ENCODE results near the gene PPP1R9B. TPM values are rescaled to one million over a fixed set of nuclear protein-coding genes. Genes with fewer than 3 reads are reported as not detected.

Gene PPP1R9B
- total and polyA plus RNA-seq, 2 donors (not counting 1 experiment from before 2014, with no cell fraction given): 80.7 to 220 TPM

GRCh38 chr17:50117202-50118051 lies 33.0 kb downstream of the PPP1R9B start:
- Histone ChIP-seq H2AFZ (ENCODE audit: insufficient read depth, low read depth, low read length, poor library complexity, severe bottlenecking) (peak overlapping the region; percentile 57), H3K4me3 (ENCODE audit: control extremely low read depth in 1 of 5, extremely low read depth in 1 of 5, insufficient read depth in 1 of 5, low read depth in 2 of 5, low read length in 4 of 5) (peak overlapping the region in 3 of 5 experiments; percentile 20 to 40 (median 25)), H3K36me3 (replicated peaks in 1 of 2; ENCODE audit: control extremely low read depth in 1 of 2, control insufficient read depth in 1 of 2, extremely low read depth in 1 of 2, insufficient read depth in 2 of 2, low read length in 1 of 2) (no peaks in the 10 kb centered on the region), H3K9ac (ENCODE audit: low read length) (peak overlapping the region; percentile 45), H3K27me3 (replicated peaks in 1 of 4; ENCODE audit: control extremely low read depth in 1 of 4, control insufficient read depth in 3 of 4, insufficient read depth in 4 of 4, low read length in 3 of 4) (peaks cover 0 to 47% (median 16%) of the 10 kb centered on the region in 4 experiments), H3K79me2 (ENCODE audit: control insufficient read depth, insufficient read depth, low read length) (no peaks in the 10 kb centered on the region), H3K27ac (ENCODE audit: low read length in 2 of 2) (no peak overlapping the region), H3K4me2 (replicated peaks; ENCODE audit: low read depth, low read length, poor library complexity, severe bottlenecking) (peak overlapping the region; percentile 71), H3K4me1 (ENCODE audit: control insufficient read depth in 2 of 2, insufficient read depth in 2 of 2, low read length in 2 of 2) (peaks cover 10 to 20% of the 10 kb centered on the region in 2 donors), H3K9me3 (ENCODE audit: control extremely low read depth in 1 of 3, control insufficient read depth in 2 of 3, insufficient read depth in 1 of 3, low read length in 2 of 3) (no peaks in the 10 kb centered on the region), H4K20me1 (ENCODE audit: control insufficient read depth, insufficient read depth, low read length, poor library complexity, severe bottlenecking) (no peaks in the 10 kb centered on the region)
- ChIA-PET CTCF (interaction anchor here (0.6 to 6.8 kb wide), 23 partner anchors 9 to 199 kb away, joined by 3 to 48 read pairs (median 5); partner anchors contain the start of genes PPP1R9B, SAMD14 and SGCA), POLR2A (interaction anchor here (1.0 to 2.0 kb wide), 2 partner anchors 12 to 13 kb away, joined by 3 to 19 read pairs; partner anchors contain the start of gene SAMD14)
- Mint-ChIP-seq H3K4me3 (peak overlapping the region; percentile 84), H3K9me3 (ENCODE audit: insufficient read depth) (no peaks in the 10 kb centered on the region), H3K27me3 (peaks cover 55% of the 10 kb centered on the region), H3K27ac (no peak overlapping the region), H3K4me1 (peaks cover 14% of the 10 kb centered on the region)
- peak; percentile 97 for ATAC-seq (ENCODE audit: low read depth)
- DNase-seq: peak; percentile 80
- intact Hi-C loops (cut with micrococcal nuclease): loop anchor here (1.0 to 2.0 kb wide), 2 partner anchors 23 to 180 kb away; partner anchors contain the start of gene PDK2
- TF ChIP-seq CTCF (IDR thresholded peaks at IDR 0.05): peak; percentile 63
- TF ChIP-seq EZH2 (IDR thresholded peaks at IDR 0.05; ENCODE audit: borderline replicate concordance, insufficient read depth, low read depth, low read length, poor library complexity, severe bottlenecking): no peak
- under 1% methylated on average over 57 of the region's 64 CpGs for WGBS (ENCODE audit: insufficient coverage)
